WERI-Rb-1 (cell line): ENCODE measurements around the gene PAN3.

Experiments used
- DNase-seq: peaks from one replicate; pipeline ENCODE4 v3.0.0-alpha.2; 2020
- H3K27ac ChIP-seq: fragments of 250-450 bp; sonication (Bioruptor Pico); 2 replicates; pipeline ENCODE4 v1.5.1; 2020; ENCODE audit warnings: mild to moderate bottlenecking, moderate library complexity
- H3K27me3 ChIP-seq: fragments of 250-450 bp; sonication (Bioruptor Pico); 2 replicates; pipeline ENCODE4 v1.5.1; 2021; ENCODE audit warnings: mild to moderate bottlenecking, low read depth, moderate library complexity; ENCODE audit not compliant: insufficient read depth, severe bottlenecking
- H3K36me3 ChIP-seq: fragments of 250-450 bp; sonication (Bioruptor Pico); 2 replicates; pipeline ENCODE4 v1.5.1; 2020; ENCODE audit warnings: mild to moderate bottlenecking, moderate library complexity
- H3K4me3 ChIP-seq: 2 replicates; pipeline ENCODE4 v1.5.1; 2011; ENCODE audit warnings: low read depth, mild to moderate bottlenecking, control low read depth, low read length
- H3K9me3 ChIP-seq: fragments of 250-450 bp; sonication (Bioruptor Pico); 2 replicates; pipeline ENCODE4 v1.5.1; 2021; ENCODE audit warnings: mild to moderate bottlenecking, moderate library complexity; ENCODE audit not compliant: severe bottlenecking
- TF ChIP-seq, protein P1 (sequence below): IDR thresholded peaks from 2 replicates; pipeline ENCODE4 v1.5.1; 2011; ENCODE audit warnings: low read depth, mild to moderate bottlenecking, control low read depth, inconsistent platforms, low read length

The PAN3 gene

DNA sequence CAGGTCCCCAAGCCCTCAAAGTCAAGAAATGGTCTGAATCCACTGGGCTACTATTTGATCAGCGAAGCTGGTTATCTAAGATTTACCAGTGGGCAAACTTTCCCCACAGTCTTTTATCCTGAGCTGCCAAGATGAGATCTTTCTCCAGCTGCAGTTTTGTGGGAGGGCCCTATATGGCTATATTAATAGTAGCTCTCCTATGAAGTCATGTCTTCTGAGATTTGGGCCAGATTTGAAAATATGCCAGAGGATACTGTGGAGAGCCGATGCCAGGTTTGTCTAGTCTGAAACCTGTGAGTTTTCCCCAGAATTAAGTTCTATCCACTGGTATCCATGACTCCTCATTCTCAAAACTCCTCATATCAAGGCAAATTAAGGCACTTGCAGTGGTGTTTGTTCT is 183.4 kb downstream of the PAN3 start:
- TF ChIP-seq, protein P1, sequence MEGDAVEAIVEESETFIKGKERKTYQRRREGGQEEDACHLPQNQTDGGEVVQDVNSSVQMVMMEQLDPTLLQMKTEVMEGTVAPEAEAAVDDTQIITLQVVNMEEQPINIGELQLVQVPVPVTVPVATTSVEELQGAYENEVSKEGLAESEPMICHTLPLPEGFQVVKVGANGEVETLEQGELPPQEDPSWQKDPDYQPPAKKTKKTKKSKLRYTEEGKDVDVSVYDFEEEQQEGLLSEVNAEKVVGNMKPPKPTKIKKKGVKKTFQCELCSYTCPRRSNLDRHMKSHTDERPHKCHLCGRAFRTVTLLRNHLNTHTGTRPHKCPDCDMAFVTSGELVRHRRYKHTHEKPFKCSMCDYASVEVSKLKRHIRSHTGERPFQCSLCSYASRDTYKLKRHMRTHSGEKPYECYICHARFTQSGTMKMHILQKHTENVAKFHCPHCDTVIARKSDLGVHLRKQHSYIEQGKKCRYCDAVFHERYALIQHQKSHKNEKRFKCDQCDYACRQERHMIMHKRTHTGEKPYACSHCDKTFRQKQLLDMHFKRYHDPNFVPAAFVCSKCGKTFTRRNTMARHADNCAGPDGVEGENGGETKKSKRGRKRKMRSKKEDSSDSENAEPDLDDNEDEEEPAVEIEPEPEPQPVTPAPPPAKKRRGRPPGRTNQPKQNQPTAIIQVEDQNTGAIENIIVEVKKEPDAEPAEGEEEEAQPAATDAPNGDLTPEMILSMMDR: no peak
- Histone ChIP-seq H3K9me3 (no peaks in the 10 kb centered on the region), H3K36me3 (no peaks in the 10 kb centered on the region), H3K27me3 (no peaks in the 10 kb centered on the region), H3K27ac (no peak overlapping the region), H3K4me3 (no peak overlapping the region)
- no peak for DNase-seq

DNA sequence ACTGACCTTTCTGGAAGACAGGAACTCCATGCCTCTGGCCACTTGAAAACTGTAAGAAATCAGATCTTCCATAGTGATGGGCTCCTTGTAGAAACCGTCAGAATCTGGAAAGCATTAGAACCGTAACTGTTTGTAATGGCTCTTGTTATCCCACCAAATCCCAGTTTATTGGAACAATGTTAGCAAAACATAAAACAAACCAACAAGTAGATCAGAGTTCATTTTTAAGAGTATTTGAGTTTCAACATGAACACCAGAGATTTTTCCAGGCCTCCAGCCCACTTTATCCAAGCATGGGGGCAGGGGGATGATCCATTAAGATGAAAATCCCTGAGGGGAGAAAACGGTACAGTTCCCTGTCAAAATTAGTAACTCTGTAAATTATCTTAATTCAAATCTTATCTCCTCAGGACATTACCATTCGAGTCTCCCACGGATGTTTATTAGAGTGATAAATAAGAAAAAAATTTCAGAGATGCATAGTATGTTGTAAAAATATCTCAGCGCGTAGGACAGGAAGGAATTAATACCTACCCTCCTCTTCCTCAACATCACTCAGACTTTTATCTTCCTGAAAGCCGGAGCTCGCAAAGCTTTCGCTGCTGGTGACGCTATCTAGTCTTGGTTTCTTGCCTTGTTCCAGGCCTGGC is 184.0 kb downstream of the PAN3 start:
- DNase-seq: no peak
- Histone ChIP-seq H3K36me3 (no peaks in the 10 kb centered on the region), H3K27ac (no peak overlapping the region), H3K9me3 (no peaks in the 10 kb centered on the region), H3K27me3 (no peaks in the 10 kb centered on the region), H3K4me3 (no peak overlapping the region)
- TF ChIP-seq, protein P1: no peak

GRCh38 chr13:28324181-28324789 is 185.9 kb downstream of the PAN3 start:
- H3K27me3 ChIP-seq: no peaks in the 10 kb centered on the region
- no peak overlapping the region for H3K4me3 ChIP-seq
- TF ChIP-seq, protein P1: peak; percentile 95
- H3K9me3 ChIP-seq: no peaks in the 10 kb centered on the region
- H3K36me3 ChIP-seq: no peaks in the 10 kb centered on the region
- peak; percentile 90 for DNase-seq
- no peak overlapping the region for H3K27ac ChIP-seq

DNA sequence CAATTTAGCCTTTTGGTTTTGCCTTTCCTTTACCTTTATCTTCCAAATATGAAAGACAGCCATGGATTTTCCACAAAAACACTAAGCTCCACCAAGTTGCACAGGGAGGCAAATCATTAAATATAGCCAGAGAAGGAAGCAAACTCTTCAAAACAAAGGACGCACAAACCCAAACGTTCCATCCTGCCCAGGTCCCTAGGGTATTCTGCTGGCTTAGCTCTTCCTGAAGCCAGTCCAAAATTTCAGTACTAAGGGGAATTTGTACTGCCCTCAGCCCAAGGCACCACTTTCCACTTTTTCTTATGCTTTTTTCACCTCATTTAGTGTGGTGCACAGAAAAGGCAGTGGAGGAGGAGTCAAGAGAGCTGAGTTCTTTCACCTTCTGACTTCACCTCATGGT is 186.7 kb downstream of the PAN3 start:
- no peak overlapping the region for H3K27ac ChIP-seq
- H3K4me3 ChIP-seq: no peak overlapping the region
- TF ChIP-seq, protein P1: no peak
- H3K27me3 ChIP-seq: no peaks in the 10 kb centered on the region
- no peaks in the 10 kb centered on the region for H3K9me3 ChIP-seq
- DNase-seq: no peak
- no peaks in the 10 kb centered on the region for H3K36me3 ChIP-seq

- no peaks in the 10 kb centered on the region for H3K27me3 ChIP-seq
- TF ChIP-seq, protein P1: no peak
- H3K9me3 ChIP-seq: no peaks in the 10 kb centered on the region
- no peaks in the 10 kb centered on the region for H3K36me3 ChIP-seq
- no peak overlapping the region for H3K4me3 ChIP-seq
- H3K27ac ChIP-seq: no peak overlapping the region
- DNase-seq: no peak
Observed at GRCh38 chr13:28326056-28326455, 187.7 kb downstream of the PAN3 start.
